ENCODE results near the gene NOC2L. TPM values are rescaled to one million over a fixed set of nuclear protein-coding genes. Genes with fewer than 3 reads are reported as not detected.
"Not testable (repeated sequence)": the region's sequence is repeated elsewhere in the genome, so short reads cannot be mapped to it uniquely, and the experiment has no call there.

The NOC2L gene
- total and polyA plus RNA-seq, 8 donors = 23.3 to 86.5 (median 37.5) TPM

DNA sequence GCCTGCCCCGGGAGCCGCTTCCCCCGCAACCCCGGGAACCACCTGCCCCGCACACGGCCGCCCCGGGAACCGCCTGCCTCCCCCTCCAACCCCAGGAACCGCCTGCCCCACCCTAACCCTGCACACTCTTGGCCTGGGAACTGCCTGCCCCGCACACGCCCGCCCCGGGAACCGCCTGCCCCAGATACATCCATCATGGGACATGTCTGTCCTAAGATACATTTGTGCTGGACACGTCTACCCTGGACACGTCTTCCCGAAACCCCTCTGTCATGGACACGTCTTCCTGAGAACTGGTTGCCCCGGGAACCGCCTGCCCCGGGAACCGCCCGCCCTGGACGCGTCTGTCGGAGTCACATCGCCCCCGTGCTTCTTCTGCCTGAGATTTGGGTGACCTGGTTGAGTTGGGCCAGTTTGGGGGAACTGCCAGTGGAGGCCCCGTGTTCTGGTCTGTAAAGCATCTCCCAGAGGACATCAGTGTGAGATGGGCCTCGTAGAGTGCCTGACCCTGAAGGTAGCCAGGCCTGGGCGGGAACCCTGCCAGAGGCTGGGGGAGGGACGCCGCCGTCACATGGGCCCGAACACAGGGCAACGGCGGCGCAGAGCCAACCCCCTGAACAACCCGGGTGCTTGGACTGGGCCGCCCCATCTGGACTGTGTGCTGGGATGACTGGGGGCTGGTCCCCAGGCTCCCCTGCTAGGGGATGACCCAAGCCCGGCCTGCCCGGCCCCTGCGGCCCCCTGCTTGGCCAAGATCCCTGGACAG lies 19.2 kb upstream of the NOC2L start:
- peak in 2 of 6 donors; percentile 42 to 73 for DNase-seq
- ATAC-seq = no peak
- Histone ChIP-seq H3K36me3 (no peaks in the 10 kb centered on the region), H3K27me3 (no peaks in the 10 kb centered on the region), H3K4me1 (no peaks in the 10 kb centered on the region), H3K9me3 (no peaks in the 10 kb centered on the region), H3K4me3 (no peak overlapping the region), H3K27ac (no peak overlapping the region)
- FAIRE-seq = no peak
- intact Hi-C loops (cut with DNase I) = no loop called here
- WGBS, 2 donors = 83 to 87% methylated on average over 42 to 44 of the region's 44 CpGs
- TF ChIP-seq, protein P1, sequence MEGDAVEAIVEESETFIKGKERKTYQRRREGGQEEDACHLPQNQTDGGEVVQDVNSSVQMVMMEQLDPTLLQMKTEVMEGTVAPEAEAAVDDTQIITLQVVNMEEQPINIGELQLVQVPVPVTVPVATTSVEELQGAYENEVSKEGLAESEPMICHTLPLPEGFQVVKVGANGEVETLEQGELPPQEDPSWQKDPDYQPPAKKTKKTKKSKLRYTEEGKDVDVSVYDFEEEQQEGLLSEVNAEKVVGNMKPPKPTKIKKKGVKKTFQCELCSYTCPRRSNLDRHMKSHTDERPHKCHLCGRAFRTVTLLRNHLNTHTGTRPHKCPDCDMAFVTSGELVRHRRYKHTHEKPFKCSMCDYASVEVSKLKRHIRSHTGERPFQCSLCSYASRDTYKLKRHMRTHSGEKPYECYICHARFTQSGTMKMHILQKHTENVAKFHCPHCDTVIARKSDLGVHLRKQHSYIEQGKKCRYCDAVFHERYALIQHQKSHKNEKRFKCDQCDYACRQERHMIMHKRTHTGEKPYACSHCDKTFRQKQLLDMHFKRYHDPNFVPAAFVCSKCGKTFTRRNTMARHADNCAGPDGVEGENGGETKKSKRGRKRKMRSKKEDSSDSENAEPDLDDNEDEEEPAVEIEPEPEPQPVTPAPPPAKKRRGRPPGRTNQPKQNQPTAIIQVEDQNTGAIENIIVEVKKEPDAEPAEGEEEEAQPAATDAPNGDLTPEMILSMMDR (IDR thresholded peaks at IDR 0.05) = no peak

DNA sequence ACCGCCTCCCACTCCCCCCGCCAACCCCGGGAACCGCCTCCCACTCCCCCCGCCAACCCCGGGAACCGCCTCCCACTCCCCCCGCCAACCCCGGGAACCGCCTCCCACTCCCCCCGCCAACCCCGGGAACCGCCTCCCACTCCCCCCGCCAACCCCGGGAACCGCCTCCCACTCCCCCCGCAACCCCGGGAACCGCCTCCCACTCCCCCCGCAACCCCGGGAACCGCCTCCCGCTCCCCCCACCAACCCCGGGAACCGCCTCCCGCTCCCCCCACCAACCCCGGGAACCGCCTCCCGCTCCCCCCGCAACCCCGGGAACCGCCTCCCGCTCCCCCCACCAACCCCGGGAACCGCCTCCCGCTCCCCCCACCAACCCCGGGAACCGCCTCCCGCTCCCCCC lies 17.7 kb upstream of the NOC2L start:
- H3K9me3 ChIP-seq; ATAC-seq; H3K4me3 ChIP-seq; H3K27me3 ChIP-seq; FAIRE-seq; H3K27ac ChIP-seq; H3K4me1 ChIP-seq; intact Hi-C loops (cut with DNase I); H3K36me3 ChIP-seq: not testable (repeated sequence)
- peak in 2 of 6 donors; percentile 49 to 85 for DNase-seq
- 56 to 63% methylated on average over 12 to 15 of the region's 39 CpGs for WGBS, 2 donors

DNA sequence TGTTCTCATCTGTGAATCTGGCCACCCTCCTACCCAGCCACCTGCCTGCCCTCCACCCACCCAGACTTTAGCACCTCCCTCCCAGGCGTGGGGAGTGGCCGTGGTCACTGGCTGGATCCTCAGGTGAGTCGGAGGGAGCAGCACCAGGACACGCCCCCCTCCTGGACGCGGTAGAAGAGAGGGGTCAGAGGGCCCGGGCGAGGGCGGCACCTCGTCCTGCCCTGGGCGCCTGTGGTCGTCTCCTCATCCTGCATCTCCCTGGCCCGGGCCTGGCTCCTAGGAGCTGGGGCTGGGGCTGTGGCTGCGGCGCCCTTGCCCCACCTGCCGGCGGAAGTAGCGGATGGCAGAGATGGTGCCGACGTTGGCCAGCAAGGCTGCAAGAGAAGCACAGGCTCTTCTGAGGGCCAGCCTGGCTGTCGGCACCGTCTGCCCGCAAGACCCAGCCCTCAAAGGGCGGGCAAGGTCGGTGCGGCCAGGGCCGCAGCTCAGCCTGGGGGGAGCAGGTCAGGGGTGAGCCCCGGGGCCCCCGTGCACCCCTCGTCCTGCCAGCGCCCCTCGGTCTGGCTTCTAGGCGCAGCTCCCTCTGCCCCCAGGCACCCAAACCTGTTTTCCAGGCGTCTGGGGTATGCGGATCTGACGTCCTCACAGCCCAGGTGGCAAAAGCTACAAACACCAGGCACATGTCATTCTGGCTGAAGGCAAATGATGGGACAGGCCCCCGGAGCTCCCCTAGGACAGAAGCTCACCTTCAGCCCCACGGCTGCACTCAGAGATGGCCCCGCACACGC lies 17.0 kb upstream of the NOC2L start:
- peak; percentile 77 to 94 (median 83) for ATAC-seq
- H3K4me1 ChIP-seq = no peaks in the 10 kb centered on the region
- intact Hi-C loops (cut with DNase I) = no loop called here
- 1 to 2% methylated on average over 26 to 40 of the region's 40 CpGs for WGBS, 2 donors
- DNase-seq = peak in 4 of 6 donors; percentile 56 to 87 (median 75)
- no peaks in the 10 kb centered on the region for H3K9me3 ChIP-seq
- H3K4me3 ChIP-seq = peak overlapping the region in 2 of 4 donors; percentile 10 to 17
- TF ChIP-seq, protein P1 (IDR thresholded peaks at IDR 0.05) = peak in 3 of 4 donors; percentile 29 to 46 (median 41)
- peak overlapping the region in 1 of 4 donors; percentile 16 for H3K27ac ChIP-seq
- no peak for FAIRE-seq
- H3K36me3 ChIP-seq = no peaks in the 10 kb centered on the region
- peaks cover 0 to 8% (median 0%) of the 10 kb centered on the region in 4 donors for H3K27me3 ChIP-seq

DNA sequence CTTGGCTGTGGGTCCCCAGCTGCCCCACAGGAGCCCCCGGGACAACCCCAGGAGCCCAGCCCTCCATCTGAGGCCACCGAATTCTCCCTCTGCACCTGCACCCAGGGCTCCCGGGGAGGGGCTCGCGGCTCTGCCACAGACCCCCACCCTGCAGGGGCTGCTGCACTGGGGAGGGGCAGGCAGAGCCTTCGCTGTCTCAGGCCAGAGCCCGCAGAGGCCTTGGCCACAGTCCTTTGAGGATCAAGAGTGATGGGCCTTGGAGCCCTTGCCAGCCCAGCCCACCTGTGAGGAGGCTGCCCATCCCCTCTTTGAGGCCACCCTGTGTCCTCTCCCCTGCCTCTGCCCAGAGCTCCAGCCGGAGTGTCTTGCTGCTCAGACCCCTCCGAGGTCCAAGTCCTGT lies 16.3 kb upstream of the NOC2L start:
- H3K9me3 ChIP-seq = no peaks in the 10 kb centered on the region
- ATAC-seq (no peak), FAIRE-seq (no peak), DNase-seq (peak in 2 of 6 donors; percentile 28 to 73)
- no peak overlapping the region for H3K4me3 ChIP-seq
- intact Hi-C loops (cut with DNase I) = no loop called here
- 40 to 61% methylated on average over 9 of the region's 9 CpGs for WGBS, 2 donors
- TF ChIP-seq, protein P1 (IDR thresholded peaks at IDR 0.05) = no peak
- H3K4me1 ChIP-seq = no peaks in the 10 kb centered on the region
- H3K27ac ChIP-seq = no peak overlapping the region
- no peaks in the 10 kb centered on the region for H3K36me3 ChIP-seq
- H3K27me3 ChIP-seq = peaks cover 0 to 15% (median 3%) of the 10 kb centered on the region in 4 donors

- Histone ChIP-seq H3K27ac (no peak overlapping the region), H3K4me1 (no peaks in the 10 kb centered on the region), H3K9me3 (no peaks in the 10 kb centered on the region), H3K4me3 (no peak overlapping the region), H3K27me3 (peaks cover 0 to 17% (median 3%) of the 10 kb centered on the region in 4 donors), H3K36me3 (no peaks in the 10 kb centered on the region)
- ATAC-seq (no peak), FAIRE-seq (no peak), DNase-seq (peak in 1 of 6 donors; percentile 71)
- WGBS, 2 donors = 50 to 56% methylated on average over 17 of the region's 17 CpGs
- TF ChIP-seq, protein P1 (IDR thresholded peaks at IDR 0.05) = no peak
- intact Hi-C loops (cut with DNase I) = loop anchor here in 1 of 3 donors (5.0 kb wide), 1 partner anchor 73 kb away; no protein-coding TSS in a partner anchor
Observed at GRCh38 chr1:974687-975328, 15.8 kb upstream of the NOC2L start.
